Nephron progenitor cell (in vitro differentiated cells): Measurements from ENCODE around the gene NOTCH3.

Experiments used
- DNase-seq: peaks from one replicate; pipeline ENCODE4 v3.0.0; 2021
- H3K27ac Mint-ChIP-seq: 2 replicates; pipeline ENCODE4 v1.8.0; 2021; ENCODE audit warnings: mild to moderate bottlenecking, moderate library complexity, mixed read lengths
- H3K27me3 Mint-ChIP-seq: 2 replicates; pipeline ENCODE4 v1.8.0; 2021; ENCODE audit warnings: mild to moderate bottlenecking, low read depth, mixed read lengths; ENCODE audit not compliant: poor library complexity
- H3K36me3 Mint-ChIP-seq: 2 replicates; pipeline ENCODE4 v1.8.0; 2021; ENCODE audit warnings: low read depth, mixed read lengths
- H3K4me1 Mint-ChIP-seq: 2 replicates; pipeline ENCODE4 v1.8.0; 2021; ENCODE audit warnings: mixed read lengths
- H3K4me3 Mint-ChIP-seq: 2 replicates; pipeline ENCODE4 v1.8.0; 2021; ENCODE audit warnings: mild to moderate bottlenecking, moderate library complexity, mixed read lengths
- H3K9me3 Mint-ChIP-seq: 2 replicates; pipeline ENCODE4 v1.8.0; 2021; ENCODE audit warnings: mild to moderate bottlenecking, moderate library complexity, mixed read lengths
- TF ChIP-seq, protein P1 (sequence below): fragments of 200-600 bp; sonication (generic); IDR thresholded peaks from 2 replicates; pipeline ENCODE4 v1.5.0; 2021; ENCODE audit warnings: antibody characterized with exemption

NOTCH3 gene

DNA sequence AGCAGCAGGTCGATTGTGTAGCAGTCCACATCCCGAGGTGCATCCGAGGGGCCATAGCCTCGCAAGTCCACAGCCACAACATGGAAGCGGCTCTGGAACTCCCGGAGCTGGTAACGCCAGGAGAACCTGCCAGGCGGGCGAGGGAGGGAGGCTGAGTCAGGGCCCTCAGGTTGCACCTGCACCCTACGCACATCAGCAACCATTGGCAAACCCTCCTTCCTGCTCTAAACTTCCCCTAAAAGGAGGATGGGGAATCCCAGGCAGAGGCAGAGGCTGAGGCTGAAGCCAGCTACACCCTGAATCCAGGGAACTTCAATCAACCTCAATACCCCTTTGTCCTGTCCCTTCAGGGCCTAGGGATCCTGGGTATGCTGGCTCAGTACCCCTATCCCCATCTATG is 30.5 kb upstream of the NOTCH3 start:
- Mint-ChIP-seq H3K4me3 (no peak overlapping the region), H3K27ac (no peak overlapping the region), H3K4me1 (peaks cover 30% of the 10 kb centered on the region), H3K27me3 (peaks cover 39% of the 10 kb centered on the region), H3K9me3 (peaks cover 5% of the 10 kb centered on the region), H3K36me3 (peaks cover 16% of the 10 kb centered on the region)
- TF ChIP-seq, protein P1, sequence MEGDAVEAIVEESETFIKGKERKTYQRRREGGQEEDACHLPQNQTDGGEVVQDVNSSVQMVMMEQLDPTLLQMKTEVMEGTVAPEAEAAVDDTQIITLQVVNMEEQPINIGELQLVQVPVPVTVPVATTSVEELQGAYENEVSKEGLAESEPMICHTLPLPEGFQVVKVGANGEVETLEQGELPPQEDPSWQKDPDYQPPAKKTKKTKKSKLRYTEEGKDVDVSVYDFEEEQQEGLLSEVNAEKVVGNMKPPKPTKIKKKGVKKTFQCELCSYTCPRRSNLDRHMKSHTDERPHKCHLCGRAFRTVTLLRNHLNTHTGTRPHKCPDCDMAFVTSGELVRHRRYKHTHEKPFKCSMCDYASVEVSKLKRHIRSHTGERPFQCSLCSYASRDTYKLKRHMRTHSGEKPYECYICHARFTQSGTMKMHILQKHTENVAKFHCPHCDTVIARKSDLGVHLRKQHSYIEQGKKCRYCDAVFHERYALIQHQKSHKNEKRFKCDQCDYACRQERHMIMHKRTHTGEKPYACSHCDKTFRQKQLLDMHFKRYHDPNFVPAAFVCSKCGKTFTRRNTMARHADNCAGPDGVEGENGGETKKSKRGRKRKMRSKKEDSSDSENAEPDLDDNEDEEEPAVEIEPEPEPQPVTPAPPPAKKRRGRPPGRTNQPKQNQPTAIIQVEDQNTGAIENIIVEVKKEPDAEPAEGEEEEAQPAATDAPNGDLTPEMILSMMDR = no peak
- no peak for DNase-seq

DNA sequence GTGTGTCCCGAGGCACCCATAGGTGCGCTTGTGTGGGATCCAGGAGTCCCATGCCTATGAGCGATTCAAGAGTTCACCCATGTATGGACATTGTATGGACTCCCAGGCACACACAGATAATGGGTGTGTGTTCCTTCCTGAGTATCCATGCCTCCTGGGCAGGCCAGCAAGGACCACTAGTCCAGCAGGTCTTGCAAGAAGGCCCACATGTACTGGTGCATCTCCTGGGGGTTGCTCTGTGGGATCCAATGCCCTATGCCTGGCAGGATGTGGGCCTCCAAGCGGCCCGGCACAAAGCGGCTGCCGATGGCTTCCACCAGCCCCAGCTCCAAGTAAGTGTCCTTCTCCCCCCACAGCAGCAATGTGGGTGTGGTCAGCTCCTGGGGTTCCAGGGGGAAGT is 26.5 kb upstream of the NOTCH3 start:
- no peak for DNase-seq
- Mint-ChIP-seq H3K36me3 (no peaks in the 10 kb centered on the region), H3K9me3 (peaks cover 5% of the 10 kb centered on the region), H3K4me1 (peaks cover 28% of the 10 kb centered on the region), H3K27me3 (peaks cover 22% of the 10 kb centered on the region), H3K4me3 (no peak overlapping the region), H3K27ac (no peak overlapping the region)
- TF ChIP-seq, protein P1 = no peak

DNA sequence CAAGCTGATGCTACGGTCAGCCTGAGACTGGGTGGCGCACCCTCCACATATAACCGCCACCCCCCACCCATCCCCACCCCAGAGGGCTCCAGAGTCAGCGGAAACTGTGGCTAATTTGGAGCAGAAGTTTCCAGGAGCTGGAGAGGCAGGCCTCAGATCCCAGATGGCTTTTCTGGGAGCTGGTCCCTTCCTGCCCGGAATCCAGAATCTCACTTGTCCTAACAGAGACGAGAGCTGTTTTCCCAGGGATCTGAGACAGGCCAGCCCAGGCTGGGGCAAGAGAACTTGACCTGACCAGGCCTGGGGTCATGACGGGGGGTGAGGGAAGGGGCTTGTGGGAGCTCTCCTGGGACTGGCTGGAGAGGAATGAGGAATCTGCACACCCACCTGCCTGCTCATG is 25.0 kb upstream of the NOTCH3 start:
- DNase-seq = no peak
- TF ChIP-seq, protein P1 = no peak
- Mint-ChIP-seq H3K4me3 (no peak overlapping the region), H3K4me1 (peaks cover 40% of the 10 kb centered on the region), H3K36me3 (no peaks in the 10 kb centered on the region), H3K27ac (no peak overlapping the region), H3K9me3 (peaks cover 5% of the 10 kb centered on the region), H3K27me3 (peaks cover 8% of the 10 kb centered on the region)

DNA sequence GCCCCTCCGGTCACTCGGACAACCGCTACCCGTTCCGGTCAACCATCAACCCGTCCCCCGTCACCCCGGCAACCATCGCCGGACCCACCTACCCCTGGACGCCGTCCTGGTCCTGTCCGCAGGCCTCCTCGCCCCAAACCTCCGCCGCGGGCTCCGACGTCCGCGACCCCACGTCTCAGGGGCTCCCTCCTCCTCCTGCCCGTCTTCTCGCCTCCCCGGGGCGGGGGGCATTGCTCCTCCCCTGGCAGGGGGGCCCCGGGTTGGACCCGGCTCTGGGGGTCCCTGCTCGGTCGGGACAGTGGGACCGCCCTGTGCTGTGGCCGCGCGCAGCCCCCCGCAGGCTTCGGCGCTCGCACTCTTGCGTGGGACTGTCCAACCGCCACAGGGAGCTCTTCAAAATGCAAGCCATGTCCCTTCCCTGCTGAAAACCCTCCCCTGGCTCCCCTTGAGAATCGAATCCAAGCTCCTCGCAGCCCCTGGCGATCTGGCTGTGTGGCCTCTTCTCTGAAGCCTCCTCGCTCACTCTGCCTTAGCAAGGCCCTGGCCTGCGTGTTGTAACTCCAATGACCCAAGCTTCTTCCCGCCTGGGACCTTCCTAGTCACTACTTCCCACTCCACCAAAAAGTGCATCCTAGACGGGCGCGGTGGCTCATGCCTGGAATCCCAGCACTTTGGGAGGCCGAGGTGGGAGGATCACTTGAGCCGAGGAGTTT is 23.0 kb upstream of the NOTCH3 start:
- TF ChIP-seq, protein P1 = no peak
- no peak for DNase-seq
- H3K9me3 Mint-ChIP-seq = peaks cover 5% of the 10 kb centered on the region
- H3K4me1 Mint-ChIP-seq = peaks cover 46% of the 10 kb centered on the region
- H3K27me3 Mint-ChIP-seq = no peaks in the 10 kb centered on the region
- peak overlapping the region; percentile 67 for H3K27ac Mint-ChIP-seq
- no peaks in the 10 kb centered on the region for H3K36me3 Mint-ChIP-seq
- peak overlapping the region; percentile 83 for H3K4me3 Mint-ChIP-seq

DNA sequence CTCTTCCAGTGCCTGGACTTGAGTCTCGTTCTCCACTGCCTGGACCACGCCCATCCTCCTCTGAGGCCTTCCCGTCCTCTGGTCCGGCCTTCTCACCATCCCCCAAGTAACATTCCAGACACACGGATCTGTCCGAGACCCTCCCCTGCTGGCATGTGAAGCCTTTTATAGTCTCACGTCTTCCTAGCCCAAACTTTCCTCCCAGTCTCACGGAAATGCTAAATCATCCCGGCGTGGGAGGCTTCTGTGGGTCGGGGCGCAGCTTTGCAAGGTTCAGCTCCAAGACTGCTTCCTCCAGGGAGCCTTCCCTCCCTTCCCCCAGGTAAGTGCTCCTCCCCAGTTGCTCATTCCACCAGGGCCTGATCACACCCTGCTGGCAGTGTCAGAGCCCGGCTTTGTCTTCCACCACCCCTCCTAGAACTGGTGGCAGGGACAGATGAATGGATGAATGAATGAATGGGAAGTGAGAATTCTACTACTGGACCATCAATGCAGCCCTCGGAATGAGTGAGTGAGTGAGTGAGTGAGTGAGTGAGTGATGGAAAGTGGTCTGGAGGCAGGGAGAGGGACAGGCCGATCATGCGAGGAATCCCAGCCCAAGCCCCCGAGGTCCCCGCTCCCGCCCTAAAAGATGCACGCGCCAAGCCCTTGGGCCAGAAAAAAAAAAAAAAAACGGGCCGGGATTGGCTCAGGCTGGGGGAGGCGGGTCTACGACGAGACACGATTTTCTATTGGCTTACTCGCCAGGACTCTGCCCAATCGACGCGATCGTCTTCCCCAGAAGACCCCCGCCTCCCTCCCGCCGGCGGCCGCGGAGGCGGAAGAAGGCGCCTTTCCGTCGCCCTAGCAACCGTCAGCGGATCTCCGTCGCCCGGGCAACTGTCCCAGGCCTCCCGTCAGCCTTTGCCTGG is 22.2 kb upstream of the NOTCH3 start:
- H3K9me3 Mint-ChIP-seq = peaks cover 5% of the 10 kb centered on the region
- peak overlapping the region; percentile 97 for H3K27ac Mint-ChIP-seq
- TF ChIP-seq, protein P1 = no peak
- peaks cover 50% of the 10 kb centered on the region for H3K4me1 Mint-ChIP-seq
- H3K27me3 Mint-ChIP-seq = no peaks in the 10 kb centered on the region
- H3K36me3 Mint-ChIP-seq = no peaks in the 10 kb centered on the region
- peak overlapping the region; percentile 83 for H3K4me3 Mint-ChIP-seq
- peak; percentile 95 for DNase-seq
